HEK293 (cell line): ENCODE data around the gene DGUOK.
A peak's percentile ranks its signal among the peaks of the same experiment; 100 is the strongest.

Experiments used
- GLIS2 ChIP-seq: fragments of 450-650 bp; formaldehyde crosslinking; IDR thresholded peaks from 2 replicates; pipeline ENCODE4 v1.5.1; 2016; ENCODE audit warnings: missing biosample characterization, missing genetic modification characterization
- HOXC10 ChIP-seq: sonication (generic); formaldehyde crosslinking; IDR thresholded peaks from 2 replicates; pipeline ENCODE4 v1.8.1; 2023; ENCODE audit warnings: mild to moderate bottlenecking, missing genetic modification reagents
- MEIS1 ChIP-seq: sonication (generic); formaldehyde crosslinking; IDR thresholded peaks from 2 replicates; pipeline ENCODE4 v1.8.1; 2022; ENCODE audit warnings: missing genetic modification reagents, mild to moderate bottlenecking, borderline replicate concordance
- SP3 ChIP-seq: fragments of 450-650 bp; formaldehyde crosslinking; IDR thresholded peaks from 2 replicates; pipeline ENCODE4 v1.5.1; 2016; ENCODE audit warnings: missing biosample characterization, missing genetic modification characterization
- ZNF140 ChIP-seq: fragments of 450-650 bp; formaldehyde crosslinking; IDR thresholded peaks from 2 replicates; pipeline ENCODE4 v1.5.1; 2016; ENCODE audit warnings: missing biosample characterization, missing genetic modification characterization
- ZNF174 ChIP-seq: fragments of 450-650 bp; formaldehyde crosslinking; IDR thresholded peaks from 2 replicates; pipeline ENCODE4 v1.5.0; 2017; ENCODE audit warnings: missing biosample characterization, mild to moderate bottlenecking, missing genetic modification characterization
- ZNF175 ChIP-seq: fragments of 450-650 bp; formaldehyde crosslinking; IDR thresholded peaks from 2 replicates; pipeline ENCODE4 v1.5.1; 2016; ENCODE audit warnings: missing biosample characterization, missing genetic modification characterization
- ZNF2 ChIP-seq: fragments of 450-650 bp; formaldehyde crosslinking; IDR thresholded peaks from 2 replicates; pipeline ENCODE4 v1.5.1; 2016; ENCODE audit warnings: missing biosample characterization, missing genetic modification characterization
- ZNF202 ChIP-seq: fragments of 450-650 bp; formaldehyde crosslinking; IDR thresholded peaks from 2 replicates; pipeline ENCODE4 v1.5.1; 2016; ENCODE audit warnings: missing biosample characterization, missing genetic modification characterization, borderline replicate concordance
- ZNF221 ChIP-seq: fragments of 450-650 bp; formaldehyde crosslinking; IDR thresholded peaks from 2 replicates; pipeline ENCODE4 v1.5.1; 2017; ENCODE audit warnings: missing biosample characterization, missing genetic modification characterization, borderline replicate concordance
- ZNF23 ChIP-seq: fragments of 450-650 bp; formaldehyde crosslinking; IDR thresholded peaks from 2 replicates; pipeline ENCODE4 v1.5.1; 2016; ENCODE audit warnings: missing biosample characterization, missing genetic modification characterization, borderline replicate concordance
- ZNF239 ChIP-seq: fragments of 450-650 bp; formaldehyde crosslinking; IDR thresholded peaks from 2 replicates; pipeline ENCODE4 v1.5.1; 2016; ENCODE audit warnings: missing biosample characterization, missing genetic modification characterization
- ZNF341 ChIP-seq: fragments of 450-650 bp; formaldehyde crosslinking; IDR thresholded peaks from 2 replicates; pipeline ENCODE4; 2016; ENCODE audit warnings: low read depth, missing biosample characterization, missing genetic modification characterization
- ZNF394 ChIP-seq: fragments of 450-650 bp; formaldehyde crosslinking; IDR thresholded peaks from 2 replicates; pipeline ENCODE4 v1.5.1; 2016; ENCODE audit warnings: missing biosample characterization, missing genetic modification characterization, mild to moderate bottlenecking, moderate library complexity, borderline replicate concordance
- ZNF629 ChIP-seq: fragments of 450-650 bp; formaldehyde crosslinking; IDR thresholded peaks from 2 replicates; pipeline ENCODE4 v1.5.1; 2017; ENCODE audit warnings: missing biosample characterization, missing genetic modification characterization
- ZNF701 ChIP-seq: fragments of 450-650 bp; formaldehyde crosslinking; IDR thresholded peaks from 2 replicates; pipeline ENCODE4 v1.5.1; 2016; ENCODE audit warnings: missing biosample characterization, missing genetic modification characterization
- ZNF76 ChIP-seq: fragments of 450-650 bp; formaldehyde crosslinking; IDR thresholded peaks from 2 replicates; pipeline ENCODE4; 2016; ENCODE audit warnings: low read depth, missing biosample characterization, missing genetic modification characterization, borderline replicate concordance
- TF ChIP-seq, protein P1 (sequence below): fragments of 450-650 bp; formaldehyde crosslinking; IDR thresholded peaks from 2 replicates; pipeline ENCODE4 v1.5.1; 2016; ENCODE audit warnings: missing biosample characterization, missing genetic modification characterization, low read depth
- TF ChIP-seq, protein P2 (sequence below): fragments of 450-650 bp; formaldehyde crosslinking; IDR thresholded peaks from 2 replicates; pipeline ENCODE4 v1.5.1; 2017; ENCODE audit warnings: missing biosample characterization, missing genetic modification characterization
- TF ChIP-seq, protein P3 (sequence below): fragments of 450-650 bp; formaldehyde crosslinking; IDR thresholded peaks from 2 replicates; pipeline ENCODE4 v1.5.1; 2016; ENCODE audit warnings: missing biosample characterization, missing genetic modification characterization
- TF ChIP-seq, protein P4 (sequence below): fragments of 450-650 bp; formaldehyde crosslinking; IDR thresholded peaks from 2 replicates; pipeline ENCODE4 v1.5.1; 2016; ENCODE audit warnings: missing biosample characterization, missing genetic modification characterization
- TF ChIP-seq, protein P5 (sequence below): fragments of 450-650 bp; formaldehyde crosslinking; IDR thresholded peaks from 2 replicates; pipeline ENCODE4 v1.5.1; 2017; ENCODE audit warnings: missing biosample characterization, missing genetic modification characterization
- TF ChIP-seq, protein P6 (sequence below): fragments of 450-650 bp; formaldehyde crosslinking; IDR thresholded peaks from 2 replicates; pipeline ENCODE4 v1.5.0; 2017; ENCODE audit warnings: missing biosample characterization, missing genetic modification characterization, borderline replicate concordance
- TF ChIP-seq, protein P7 (sequence below): fragments of 450-650 bp; formaldehyde crosslinking; conservative IDR thresholded peaks from 2 replicates; pipeline ENCODE4 v1.5.1; 2016; ENCODE audit warnings: low read depth, missing biosample characterization, missing genetic modification characterization

Gene DGUOK

DNA sequence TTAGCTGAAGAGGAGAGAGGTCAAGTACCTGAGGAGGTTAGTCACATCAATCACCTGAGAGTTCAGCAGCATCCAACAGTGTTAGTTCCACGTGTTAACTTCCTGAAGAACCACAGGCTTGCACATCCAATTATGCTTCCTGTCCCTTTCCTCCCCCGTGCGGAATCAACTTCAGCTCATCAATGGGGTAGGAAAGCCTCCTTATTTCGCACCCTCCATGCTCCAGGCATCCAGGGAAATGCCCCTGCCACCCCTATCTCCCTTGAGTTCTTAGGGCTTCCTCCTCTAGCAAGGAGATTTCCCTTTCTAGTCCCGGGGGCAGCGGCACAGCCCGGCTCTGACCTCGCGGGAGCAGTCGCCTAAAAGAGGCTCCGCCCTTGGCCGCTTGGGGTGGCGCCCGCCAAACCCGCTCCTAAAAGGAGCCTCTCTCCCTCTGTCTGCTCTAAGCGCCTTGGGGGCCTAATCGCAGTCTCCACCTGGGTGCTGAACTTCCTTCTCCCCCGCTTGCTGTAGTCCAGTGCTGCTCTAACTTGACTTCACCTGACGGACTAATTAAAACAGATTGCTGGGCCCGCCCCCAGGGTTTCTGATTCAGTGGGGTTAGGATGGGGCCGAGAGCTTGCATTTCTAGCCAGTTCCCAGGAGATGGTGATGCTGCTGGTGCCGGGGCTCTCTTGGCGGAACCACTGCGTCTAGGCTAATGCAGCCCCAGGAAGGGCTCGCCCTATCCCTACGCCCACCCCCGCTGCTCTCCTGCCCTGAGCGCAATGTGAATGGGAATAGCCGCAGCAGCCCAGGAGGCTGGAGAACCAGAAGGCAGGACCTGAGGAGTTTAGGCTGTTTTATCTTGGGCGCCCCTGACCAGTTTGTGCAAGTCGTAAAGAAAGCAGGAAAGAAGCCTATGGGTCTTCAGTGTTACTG, 54.7 kb downstream of the DGUOK start (continued):
- TF ChIP-seq HOXC10 (CRISPR knock-in tag): no peak
- TF ChIP-seq, protein P1, sequence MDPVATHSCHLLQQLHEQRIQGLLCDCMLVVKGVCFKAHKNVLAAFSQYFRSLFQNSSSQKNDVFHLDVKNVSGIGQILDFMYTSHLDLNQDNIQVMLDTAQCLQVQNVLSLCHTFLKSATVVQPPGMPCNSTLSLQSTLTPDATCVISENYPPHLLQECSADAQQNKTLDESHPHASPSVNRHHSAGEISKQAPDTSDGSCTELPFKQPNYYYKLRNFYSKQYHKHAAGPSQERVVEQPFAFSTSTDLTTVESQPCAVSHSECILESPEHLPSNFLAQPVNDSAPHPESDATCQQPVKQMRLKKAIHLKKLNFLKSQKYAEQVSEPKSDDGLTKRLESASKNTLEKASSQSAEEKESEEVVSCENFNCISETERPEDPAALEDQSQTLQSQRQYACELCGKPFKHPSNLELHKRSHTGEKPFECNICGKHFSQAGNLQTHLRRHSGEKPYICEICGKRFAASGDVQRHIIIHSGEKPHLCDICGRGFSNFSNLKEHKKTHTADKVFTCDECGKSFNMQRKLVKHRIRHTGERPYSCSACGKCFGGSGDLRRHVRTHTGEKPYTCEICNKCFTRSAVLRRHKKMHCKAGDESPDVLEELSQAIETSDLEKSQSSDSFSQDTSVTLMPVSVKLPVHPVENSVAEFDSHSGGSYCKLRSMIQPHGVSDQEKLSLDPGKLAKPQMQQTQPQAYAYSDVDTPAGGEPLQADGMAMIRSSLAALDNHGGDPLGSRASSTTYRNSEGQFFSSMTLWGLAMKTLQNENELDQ: no peak
- TF ChIP-seq ZNF341 (tag by site-specific recombination): peak; percentile 73
- TF ChIP-seq, protein P2, sequence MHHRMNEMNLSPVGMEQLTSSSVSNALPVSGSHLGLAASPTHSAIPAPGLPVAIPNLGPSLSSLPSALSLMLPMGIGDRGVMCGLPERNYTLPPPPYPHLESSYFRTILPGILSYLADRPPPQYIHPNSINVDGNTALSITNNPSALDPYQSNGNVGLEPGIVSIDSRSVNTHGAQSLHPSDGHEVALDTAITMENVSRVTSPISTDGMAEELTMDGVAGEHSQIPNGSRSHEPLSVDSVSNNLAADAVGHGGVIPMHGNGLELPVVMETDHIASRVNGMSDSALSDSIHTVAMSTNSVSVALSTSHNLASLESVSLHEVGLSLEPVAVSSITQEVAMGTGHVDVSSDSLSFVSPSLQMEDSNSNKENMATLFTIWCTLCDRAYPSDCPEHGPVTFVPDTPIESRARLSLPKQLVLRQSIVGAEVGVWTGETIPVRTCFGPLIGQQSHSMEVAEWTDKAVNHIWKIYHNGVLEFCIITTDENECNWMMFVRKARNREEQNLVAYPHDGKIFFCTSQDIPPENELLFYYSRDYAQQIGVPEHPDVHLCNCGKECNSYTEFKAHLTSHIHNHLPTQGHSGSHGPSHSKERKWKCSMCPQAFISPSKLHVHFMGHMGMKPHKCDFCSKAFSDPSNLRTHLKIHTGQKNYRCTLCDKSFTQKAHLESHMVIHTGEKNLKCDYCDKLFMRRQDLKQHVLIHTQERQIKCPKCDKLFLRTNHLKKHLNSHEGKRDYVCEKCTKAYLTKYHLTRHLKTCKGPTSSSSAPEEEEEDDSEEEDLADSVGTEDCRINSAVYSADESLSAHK: no peak
- TF ChIP-seq, protein P3, sequence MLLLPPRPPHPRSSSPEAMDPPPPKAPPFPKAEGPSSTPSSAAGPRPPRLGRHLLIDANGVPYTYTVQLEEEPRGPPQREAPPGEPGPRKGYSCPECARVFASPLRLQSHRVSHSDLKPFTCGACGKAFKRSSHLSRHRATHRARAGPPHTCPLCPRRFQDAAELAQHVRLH (tag by site-specific recombination): no peak
- no peak for TF ChIP-seq ZNF394 (tag by site-specific recombination)
- no peak for TF ChIP-seq ZNF701 (tag by site-specific recombination)
- TF ChIP-seq ZNF202: no peak
- no peak for TF ChIP-seq ZNF239 (tag by site-specific recombination)
- TF ChIP-seq ZNF221 (tag by site-specific recombination): no peak
- TF ChIP-seq, protein P4, sequence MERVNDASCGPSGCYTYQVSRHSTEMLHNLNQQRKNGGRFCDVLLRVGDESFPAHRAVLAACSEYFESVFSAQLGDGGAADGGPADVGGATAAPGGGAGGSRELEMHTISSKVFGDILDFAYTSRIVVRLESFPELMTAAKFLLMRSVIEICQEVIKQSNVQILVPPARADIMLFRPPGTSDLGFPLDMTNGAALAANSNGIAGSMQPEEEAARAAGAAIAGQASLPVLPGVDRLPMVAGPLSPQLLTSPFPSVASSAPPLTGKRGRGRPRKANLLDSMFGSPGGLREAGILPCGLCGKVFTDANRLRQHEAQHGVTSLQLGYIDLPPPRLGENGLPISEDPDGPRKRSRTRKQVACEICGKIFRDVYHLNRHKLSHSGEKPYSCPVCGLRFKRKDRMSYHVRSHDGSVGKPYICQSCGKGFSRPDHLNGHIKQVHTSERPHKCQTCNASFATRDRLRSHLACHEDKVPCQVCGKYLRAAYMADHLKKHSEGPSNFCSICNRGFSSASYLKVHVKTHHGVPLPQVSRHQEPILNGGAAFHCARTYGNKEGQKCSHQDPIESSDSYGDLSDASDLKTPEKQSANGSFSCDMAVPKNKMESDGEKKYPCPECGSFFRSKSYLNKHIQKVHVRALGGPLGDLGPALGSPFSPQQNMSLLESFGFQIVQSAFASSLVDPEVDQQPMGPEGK (tag by site-specific recombination): peak; percentile 58; the same call in 1 of the 2 replicates
- TF ChIP-seq, protein P5, sequence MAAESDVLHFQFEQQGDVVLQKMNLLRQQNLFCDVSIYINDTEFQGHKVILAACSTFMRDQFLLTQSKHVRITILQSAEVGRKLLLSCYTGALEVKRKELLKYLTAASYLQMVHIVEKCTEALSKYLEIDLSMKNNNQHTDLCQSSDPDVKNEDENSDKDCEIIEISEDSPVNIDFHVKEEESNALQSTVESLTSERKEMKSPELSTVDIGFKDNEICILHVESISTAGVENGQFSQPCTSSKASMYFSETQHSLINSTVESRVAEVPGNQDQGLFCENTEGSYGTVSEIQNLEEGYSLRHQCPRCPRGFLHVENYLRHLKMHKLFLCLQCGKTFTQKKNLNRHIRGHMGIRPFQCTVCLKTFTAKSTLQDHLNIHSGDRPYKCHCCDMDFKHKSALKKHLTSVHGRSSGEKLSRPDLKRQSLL (tag by site-specific recombination): no peak
- peak; percentile 61 for TF ChIP-seq SP3
- TF ChIP-seq ZNF140 (tag by site-specific recombination): no peak
- TF ChIP-seq GLIS2 (tag by site-specific recombination): peak; percentile 75
- no peak for TF ChIP-seq ZNF76 (tag by site-specific recombination)
- TF ChIP-seq ZNF2: no peak
- TF ChIP-seq ZNF629 (tag by site-specific recombination): no peak
- TF ChIP-seq ZNF174 (tag by site-specific recombination): no peak
- TF ChIP-seq MEIS1 (CRISPR knock-in tag): no peak
- TF ChIP-seq ZNF175 (tag by site-specific recombination): no peak
- TF ChIP-seq, protein P6, sequence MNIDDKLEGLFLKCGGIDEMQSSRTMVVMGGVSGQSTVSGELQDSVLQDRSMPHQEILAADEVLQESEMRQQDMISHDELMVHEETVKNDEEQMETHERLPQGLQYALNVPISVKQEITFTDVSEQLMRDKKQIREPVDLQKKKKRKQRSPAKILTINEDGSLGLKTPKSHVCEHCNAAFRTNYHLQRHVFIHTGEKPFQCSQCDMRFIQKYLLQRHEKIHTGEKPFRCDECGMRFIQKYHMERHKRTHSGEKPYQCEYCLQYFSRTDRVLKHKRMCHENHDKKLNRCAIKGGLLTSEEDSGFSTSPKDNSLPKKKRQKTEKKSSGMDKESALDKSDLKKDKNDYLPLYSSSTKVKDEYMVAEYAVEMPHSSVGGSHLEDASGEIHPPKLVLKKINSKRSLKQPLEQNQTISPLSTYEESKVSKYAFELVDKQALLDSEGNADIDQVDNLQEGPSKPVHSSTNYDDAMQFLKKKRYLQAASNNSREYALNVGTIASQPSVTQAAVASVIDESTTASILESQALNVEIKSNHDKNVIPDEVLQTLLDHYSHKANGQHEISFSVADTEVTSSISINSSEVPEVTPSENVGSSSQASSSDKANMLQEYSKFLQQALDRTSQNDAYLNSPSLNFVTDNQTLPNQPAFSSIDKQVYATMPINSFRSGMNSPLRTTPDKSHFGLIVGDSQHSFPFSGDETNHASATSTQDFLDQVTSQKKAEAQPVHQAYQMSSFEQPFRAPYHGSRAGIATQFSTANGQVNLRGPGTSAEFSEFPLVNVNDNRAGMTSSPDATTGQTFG: no peak
- TF ChIP-seq, protein P7, sequence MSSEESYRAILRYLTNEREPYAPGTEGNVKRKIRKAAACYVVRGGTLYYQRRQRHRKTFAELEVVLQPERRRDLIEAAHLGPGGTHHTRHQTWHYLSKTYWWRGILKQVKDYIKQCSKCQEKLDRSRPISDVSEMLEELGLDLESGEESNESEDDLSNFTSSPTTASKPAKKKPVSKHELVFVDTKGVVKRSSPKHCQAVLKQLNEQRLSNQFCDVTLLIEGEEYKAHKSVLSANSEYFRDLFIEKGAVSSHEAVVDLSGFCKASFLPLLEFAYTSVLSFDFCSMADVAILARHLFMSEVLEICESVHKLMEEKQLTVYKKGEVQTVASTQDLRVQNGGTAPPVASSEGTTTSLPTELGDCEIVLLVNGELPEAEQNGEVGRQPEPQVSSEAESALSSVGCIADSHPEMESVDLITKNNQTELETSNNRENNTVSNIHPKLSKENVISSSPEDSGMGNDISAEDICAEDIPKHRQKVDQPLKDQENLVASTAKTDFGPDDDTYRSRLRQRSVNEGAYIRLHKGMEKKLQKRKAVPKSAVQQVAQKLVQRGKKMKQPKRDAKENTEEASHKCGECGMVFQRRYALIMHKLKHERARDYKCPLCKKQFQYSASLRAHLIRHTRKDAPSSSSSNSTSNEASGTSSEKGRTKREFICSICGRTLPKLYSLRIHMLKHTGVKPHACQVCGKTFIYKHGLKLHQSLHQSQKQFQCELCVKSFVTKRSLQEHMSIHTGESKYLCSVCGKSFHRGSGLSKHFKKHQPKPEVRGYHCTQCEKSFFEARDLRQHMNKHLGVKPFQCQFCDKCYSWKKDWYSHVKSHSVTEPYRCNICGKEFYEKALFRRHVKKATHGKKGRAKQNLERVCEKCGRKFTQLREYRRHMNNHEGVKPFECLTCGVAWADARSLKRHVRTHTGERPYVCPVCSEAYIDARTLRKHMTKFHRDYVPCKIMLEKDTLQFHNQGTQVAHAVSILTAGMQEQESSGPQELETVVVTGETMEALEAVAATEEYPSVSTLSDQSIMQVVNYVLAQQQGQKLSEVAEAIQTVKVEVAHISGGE: 0 out of 2 replicates have a peak, but pooled peaks have one; percentile 19
- TF ChIP-seq ZNF23 (tag by site-specific recombination): no peak
